Stimulated activated CD8-positive, alpha-beta memory T cell treated with anti-CD3 and anti-CD28 coated beads, Interleukin-12 subunit alpha, Interleukin-12 subunit beta, amount 100 ng/mL, for 1 hour (primary cell): ENCODE results near the gene PTPRN2.

Experiments used
- DNase-seq: peaks from one replicate; pipeline ENCODE4 v3.0.0-alpha.2; 2020; ENCODE audit warnings: low read depth

Gene PTPRN2

DNA sequence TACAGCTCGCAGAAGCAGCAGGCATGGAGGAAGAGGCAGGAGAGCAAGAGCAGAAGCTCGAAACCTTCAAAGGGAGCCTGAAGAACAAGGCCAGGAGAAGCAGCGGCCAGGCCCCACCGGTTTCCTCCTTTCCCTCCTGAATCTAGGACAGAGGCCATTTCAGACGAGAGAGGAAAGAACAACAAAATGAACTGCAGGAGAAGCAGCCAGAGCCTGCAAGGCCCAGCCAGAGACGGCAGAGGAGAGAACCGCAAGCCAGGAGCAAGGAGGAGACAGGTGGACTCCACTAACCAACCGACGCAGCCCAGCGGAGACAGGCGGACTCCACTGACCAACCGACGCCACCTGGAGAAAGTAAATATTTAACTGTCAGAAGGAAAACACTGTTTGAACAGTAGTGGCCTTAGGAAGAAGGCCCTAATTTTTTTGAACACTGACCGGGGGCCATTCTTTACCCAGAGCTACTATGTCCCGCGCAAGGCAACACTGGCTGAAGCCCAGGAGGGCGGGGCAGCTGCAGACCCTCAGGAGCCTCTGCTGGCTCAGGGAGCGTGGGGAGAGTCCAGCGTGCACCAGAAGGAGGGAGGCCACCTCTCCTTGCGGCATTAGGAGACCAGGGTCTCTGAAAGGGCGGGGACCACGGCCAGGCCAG lies 559.2 kb downstream of the PTPRN2 start:
- no peak for DNase-seq

- DNase-seq = no peak
Observed at GRCh38 chr7:158027646-158028045, 560.0 kb downstream of the PTPRN2 start.

DNA sequence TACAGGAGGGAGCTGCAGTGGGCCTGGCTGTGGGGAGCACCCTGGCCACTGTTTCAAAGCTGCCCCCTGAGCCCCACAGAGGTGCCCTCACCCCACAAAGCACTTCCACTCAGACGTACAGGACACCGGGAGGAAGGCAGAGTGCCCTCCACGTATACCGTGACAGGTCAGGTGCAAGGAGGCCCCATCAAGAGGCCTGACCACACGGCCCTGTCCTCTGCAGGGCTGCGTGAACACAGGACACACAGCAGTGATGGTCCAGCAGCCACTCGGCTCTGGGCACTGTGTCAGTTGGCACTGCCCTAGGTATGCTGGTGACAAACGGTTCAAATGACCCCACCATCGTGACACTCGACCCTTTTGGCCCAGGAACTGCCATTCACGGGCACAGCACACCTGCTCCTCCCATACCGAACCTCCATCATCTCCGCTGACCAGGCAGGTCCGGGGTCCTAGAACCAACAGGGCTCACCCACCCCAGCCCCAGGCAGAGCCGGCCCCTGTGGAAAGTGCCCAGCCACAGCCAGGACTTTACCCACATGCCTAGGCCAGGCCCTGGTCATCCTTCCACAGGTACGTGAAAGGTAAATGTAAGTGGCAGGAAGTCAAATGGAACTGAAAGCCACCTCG lies 560.9 kb downstream of the PTPRN2 start:
- no peak for DNase-seq

GRCh38 chr7:158025686-158026600 lies 561.7 kb downstream of the PTPRN2 start:
- no peak for DNase-seq

DNA sequence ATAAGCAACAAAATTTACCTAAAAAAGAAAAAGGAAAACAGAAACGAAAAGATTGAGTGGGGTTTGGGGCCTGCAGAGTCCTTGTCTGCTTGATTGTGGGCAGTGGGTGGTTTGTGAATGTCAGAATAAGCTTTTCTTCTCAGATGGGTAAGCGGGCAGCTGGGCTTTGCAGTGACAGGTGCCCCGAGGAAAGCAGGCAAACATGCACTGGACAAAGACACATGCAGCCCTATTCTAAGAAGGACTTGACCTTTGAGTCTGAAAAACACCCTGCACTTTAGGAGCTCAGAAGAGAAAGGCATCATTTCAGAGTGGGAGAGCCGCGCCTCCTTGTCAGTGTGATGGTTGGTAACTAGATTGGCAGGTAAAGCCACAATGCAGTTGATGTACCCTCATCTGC lies 562.7 kb downstream of the PTPRN2 start:
- DNase-seq = no peak

- DNase-seq = no peak
Observed at GRCh38 chr7:158024351-158024715, 563.3 kb downstream of the PTPRN2 start.

DNA sequence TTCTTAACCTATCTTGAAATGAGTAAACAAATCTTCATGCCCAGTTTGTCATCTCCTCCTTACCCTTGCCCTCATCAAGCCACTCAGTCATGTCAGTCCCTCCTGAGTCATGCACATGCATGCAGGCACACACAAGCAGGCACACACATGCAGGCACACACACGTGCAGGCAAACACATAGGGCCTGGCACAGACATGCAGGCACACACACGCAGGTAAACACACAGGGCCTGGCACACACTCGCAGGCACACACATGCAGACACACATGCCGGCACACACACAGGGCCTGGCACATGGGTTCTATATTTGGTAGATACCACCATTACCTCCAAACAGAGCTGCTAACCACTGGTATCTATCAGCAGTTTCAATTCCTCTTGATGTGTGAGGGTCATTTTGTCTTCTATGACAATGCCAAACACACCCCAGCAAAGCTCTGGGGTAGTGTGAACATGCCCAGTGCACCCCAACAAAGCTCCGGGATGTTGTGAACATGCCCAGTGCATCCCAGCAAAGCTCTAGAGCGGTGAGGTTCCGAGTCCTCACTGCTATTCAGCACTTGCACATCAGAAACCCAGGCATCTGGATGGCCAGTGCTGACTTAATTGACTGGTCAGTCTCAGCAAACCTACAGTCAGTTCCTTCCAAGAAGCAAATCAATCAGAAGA lies 563.8 kb downstream of the PTPRN2 start:
- no peak for DNase-seq

GRCh38 chr7:158023157-158023556 lies 564.5 kb downstream of the PTPRN2 start:
- DNase-seq = no peak

DNA sequence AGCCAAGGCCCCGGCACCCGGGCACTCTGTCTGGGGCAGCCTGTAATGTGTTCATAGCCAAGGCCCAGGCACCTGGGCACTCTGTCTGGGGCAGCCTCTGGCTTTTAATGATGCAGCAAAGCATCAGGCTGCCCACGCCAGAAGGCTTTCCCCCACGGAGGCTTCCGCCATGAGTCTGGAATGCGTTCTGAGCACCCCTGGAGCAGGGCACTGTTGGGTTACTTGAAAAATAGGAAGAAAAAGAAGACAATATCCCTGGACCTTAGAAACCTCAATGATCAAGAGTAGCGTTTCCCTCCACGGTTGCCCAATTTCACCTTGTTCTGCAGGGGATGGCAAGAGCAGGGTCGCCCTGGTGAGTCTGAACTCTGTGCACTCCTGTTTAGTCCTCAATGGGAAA lies 565.0 kb downstream of the PTPRN2 start:
- no peak for DNase-seq

GRCh38 chr7:158021836-158022235 lies 565.8 kb downstream of the PTPRN2 start:
- DNase-seq = no peak

GRCh38 chr7:158020706-158021095 lies 566.9 kb downstream of the PTPRN2 start:
- no peak for DNase-seq

DNA sequence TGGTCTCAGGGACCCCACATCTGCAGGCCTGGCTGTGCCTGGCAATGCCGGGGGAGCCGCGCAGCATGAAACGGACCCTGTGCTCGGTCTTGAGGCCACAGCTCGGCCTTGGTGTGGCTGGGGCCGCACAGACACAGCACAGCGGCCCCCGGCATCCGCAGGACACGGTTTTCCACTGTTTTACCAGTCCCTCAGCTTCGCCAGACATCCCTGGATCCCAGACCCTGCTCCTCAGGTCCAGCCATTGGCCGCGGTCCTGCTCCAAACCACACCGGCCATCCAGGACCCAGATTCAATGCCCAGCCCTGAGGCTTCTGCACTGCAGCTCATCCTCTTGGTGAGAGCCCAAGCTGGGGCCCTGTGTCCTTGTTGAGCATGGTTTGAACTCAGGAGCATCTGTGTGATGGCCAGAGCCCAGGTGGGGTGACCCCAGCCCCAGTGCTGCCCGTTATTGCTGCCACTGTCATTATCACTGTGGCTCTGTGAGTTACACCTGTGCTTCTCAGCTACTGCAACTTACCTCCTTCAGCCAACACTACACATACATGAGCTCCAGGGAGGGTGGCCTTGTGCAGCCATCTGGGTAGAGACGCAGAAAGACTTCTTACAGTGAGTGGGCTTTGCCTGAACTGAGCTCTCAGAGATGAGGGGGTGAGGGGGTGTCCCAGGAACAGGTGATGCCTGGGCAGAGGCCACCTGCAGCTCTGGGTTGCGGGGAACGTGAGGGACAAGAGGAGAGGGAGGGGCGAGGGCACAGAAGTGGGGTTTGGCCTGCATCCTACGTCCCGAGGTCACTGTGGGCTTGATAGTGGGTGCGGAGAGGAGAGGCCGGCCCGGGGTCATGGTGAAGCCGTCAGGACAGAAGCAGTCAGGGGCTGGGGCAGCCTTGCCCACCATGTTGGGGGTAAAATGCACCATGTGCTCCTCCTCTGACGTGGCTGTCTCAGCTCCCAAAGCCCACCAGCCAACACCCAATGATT lies 567.6 kb downstream of the PTPRN2 start:
- DNase-seq = no peak

- DNase-seq = no peak
Observed at GRCh38 chr7:158018971-158019645, 568.5 kb downstream of the PTPRN2 start.

DNA sequence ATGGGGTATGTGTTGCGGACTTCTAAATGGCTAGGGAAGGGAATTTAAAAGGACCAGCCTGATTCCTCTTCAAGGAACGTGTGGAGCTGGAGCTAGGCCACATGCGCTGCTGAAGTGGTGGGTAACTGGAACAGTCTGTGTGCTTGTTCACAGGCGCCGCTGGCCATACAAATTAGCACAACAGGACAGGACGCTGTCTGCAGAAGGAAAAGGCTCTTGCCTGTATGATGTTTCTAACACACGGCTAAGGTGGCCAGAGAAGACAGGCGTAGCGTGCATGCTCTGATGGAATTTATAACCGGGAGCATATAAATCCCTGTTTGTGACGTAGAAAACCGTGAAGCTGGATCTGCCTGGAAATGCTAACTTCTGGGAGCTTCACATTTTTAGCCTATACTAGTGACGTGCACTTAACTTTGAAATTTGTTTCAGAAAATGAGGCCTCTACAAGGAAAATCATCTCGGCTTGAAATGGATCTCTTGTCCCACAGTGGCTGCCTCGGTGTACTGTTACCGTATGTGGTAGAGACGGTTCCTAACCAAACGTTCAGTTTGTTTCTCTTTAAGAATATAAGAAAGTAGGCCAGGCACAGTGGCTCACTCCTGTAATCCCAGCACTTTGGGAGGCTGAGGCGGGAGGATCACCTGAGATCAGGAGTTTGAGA lies 569.4 kb downstream of the PTPRN2 start:
- no peak for DNase-seq

- DNase-seq = no peak
Observed at GRCh38 chr7:158017111-158018097, 570.2 kb downstream of the PTPRN2 start.

DNA sequence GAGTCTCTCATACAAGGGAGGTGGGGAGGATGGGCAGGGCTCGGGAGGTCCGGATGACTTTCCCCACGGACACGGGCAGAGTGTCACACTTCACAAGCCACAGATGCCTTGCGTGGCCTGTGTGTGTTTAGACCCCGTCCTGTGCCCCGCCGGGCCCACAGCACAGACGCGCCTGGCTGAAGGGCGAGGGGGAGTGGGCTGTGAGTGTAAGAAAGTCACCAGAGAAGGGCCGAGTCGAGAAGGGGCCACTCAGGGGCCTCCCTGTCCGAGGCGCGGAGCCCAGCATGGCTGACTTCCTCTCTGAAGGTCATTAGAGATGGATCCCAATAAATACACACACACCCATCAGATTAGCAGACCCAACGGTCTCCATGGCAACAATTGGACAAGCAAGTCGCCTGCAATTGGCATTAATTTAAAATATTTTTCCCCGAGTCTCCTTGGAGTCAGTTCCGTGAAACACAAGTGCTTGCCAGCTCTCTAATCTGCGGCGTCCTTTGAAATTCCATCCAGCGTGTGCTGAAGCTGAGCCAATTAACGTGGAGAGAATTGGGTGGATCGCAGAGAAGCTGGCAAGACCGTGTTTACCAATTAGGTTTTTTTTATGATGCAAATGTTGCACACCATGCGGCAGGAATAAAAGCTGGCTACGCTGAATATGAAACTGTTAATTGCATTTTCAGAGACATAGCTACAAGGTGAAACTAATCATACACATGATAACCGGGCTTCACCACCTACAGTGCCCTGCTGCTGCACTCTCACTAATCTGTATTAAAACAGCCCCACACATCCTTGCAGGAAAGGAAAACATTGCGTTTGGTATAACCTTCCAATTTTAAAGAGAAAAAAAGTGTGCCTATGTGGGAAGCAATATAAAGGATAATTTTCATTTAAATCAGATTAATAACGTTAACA lies 571.2 kb downstream of the PTPRN2 start:
- DNase-seq = no peak

- no peak for DNase-seq
Observed at GRCh38 chr7:158015403-158016179, 572.0 kb downstream of the PTPRN2 start.
